WERI-Rb-1 (cell line): ENCODE results near the gene ALDH4A1.
"Not testable (repeated sequence)": the region's sequence is repeated elsewhere in the genome, so short reads cannot be mapped to it uniquely, and the experiment has no call there.

Experiments
- DNase-seq: peaks from one replicate; pipeline ENCODE4 v3.0.0-alpha.2; 2020
- H3K27ac ChIP-seq: fragments of 250-450 bp; sonication (Bioruptor Pico); 2 replicates; pipeline ENCODE4 v1.5.1; 2020; ENCODE audit warnings: mild to moderate bottlenecking, moderate library complexity
- H3K27me3 ChIP-seq: fragments of 250-450 bp; sonication (Bioruptor Pico); 2 replicates; pipeline ENCODE4 v1.5.1; 2021; ENCODE audit warnings: mild to moderate bottlenecking, low read depth, moderate library complexity; ENCODE audit not compliant: insufficient read depth, severe bottlenecking
- H3K36me3 ChIP-seq: fragments of 250-450 bp; sonication (Bioruptor Pico); 2 replicates; pipeline ENCODE4 v1.5.1; 2020; ENCODE audit warnings: mild to moderate bottlenecking, moderate library complexity
- H3K4me3 ChIP-seq: 2 replicates; pipeline ENCODE4 v1.5.1; 2011; ENCODE audit warnings: low read depth, mild to moderate bottlenecking, control low read depth, low read length
- H3K9me3 ChIP-seq: fragments of 250-450 bp; sonication (Bioruptor Pico); 2 replicates; pipeline ENCODE4 v1.5.1; 2021; ENCODE audit warnings: mild to moderate bottlenecking, moderate library complexity; ENCODE audit not compliant: severe bottlenecking
- TF ChIP-seq, protein P1 (sequence below): IDR thresholded peaks from 2 replicates; pipeline ENCODE4 v1.5.1; 2011; ENCODE audit warnings: low read depth, mild to moderate bottlenecking, control low read depth, inconsistent platforms, low read length

ALDH4A1 gene

GRCh38 chr1:18874600-18874999, 27.8 kb downstream of the ALDH4A1 start:
- TF ChIP-seq, protein P1, sequence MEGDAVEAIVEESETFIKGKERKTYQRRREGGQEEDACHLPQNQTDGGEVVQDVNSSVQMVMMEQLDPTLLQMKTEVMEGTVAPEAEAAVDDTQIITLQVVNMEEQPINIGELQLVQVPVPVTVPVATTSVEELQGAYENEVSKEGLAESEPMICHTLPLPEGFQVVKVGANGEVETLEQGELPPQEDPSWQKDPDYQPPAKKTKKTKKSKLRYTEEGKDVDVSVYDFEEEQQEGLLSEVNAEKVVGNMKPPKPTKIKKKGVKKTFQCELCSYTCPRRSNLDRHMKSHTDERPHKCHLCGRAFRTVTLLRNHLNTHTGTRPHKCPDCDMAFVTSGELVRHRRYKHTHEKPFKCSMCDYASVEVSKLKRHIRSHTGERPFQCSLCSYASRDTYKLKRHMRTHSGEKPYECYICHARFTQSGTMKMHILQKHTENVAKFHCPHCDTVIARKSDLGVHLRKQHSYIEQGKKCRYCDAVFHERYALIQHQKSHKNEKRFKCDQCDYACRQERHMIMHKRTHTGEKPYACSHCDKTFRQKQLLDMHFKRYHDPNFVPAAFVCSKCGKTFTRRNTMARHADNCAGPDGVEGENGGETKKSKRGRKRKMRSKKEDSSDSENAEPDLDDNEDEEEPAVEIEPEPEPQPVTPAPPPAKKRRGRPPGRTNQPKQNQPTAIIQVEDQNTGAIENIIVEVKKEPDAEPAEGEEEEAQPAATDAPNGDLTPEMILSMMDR: no peak
- Histone ChIP-seq H3K4me3 (no peak overlapping the region), H3K27me3 (no peaks in the 10 kb centered on the region), H3K36me3 (no peaks in the 10 kb centered on the region), H3K27ac (no peak overlapping the region), H3K9me3 (no peaks in the 10 kb centered on the region)
- DNase-seq: no peak

- TF ChIP-seq, protein P1: no peak
- Histone ChIP-seq H3K27me3 (no peaks in the 10 kb centered on the region), H3K4me3 (no peak overlapping the region), H3K27ac (no peak overlapping the region), H3K36me3 (no peaks in the 10 kb centered on the region), H3K9me3 (no peaks in the 10 kb centered on the region)
- DNase-seq: no peak
Observed at GRCh38 chr1:18874036-18874435, 28.3 kb downstream of the ALDH4A1 start.

DNA sequence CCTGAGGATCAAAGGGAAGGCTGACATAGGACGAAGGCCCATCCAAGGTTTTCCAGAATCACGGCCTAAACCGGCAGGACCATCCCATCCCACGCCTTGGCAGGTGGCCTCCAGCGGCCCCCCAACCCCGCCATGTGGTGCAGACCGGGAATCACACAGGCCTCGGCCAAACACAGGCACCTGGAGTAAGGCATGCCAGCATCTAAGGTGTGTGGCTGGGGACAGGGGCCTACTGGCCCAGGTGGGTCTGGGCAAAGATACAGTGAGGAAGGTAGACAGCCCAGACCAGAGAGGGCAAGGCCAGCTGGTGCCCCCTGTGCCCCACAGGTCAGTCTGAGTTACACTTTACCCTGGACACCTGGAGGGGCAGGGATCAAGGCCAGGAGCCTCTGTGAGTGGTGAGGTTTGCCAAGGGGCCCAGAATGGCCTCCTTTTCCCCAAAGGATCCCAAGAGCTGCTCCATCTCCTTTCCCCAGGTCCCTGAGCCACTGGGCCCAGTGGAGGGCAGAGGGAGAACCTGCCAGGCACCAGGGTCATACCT, 30.2 kb downstream of the ALDH4A1 start:
- no peak for DNase-seq
- H3K36me3 ChIP-seq: no peaks in the 10 kb centered on the region
- TF ChIP-seq, protein P1: no peak
- no peaks in the 10 kb centered on the region for H3K9me3 ChIP-seq
- H3K27ac ChIP-seq: no peak overlapping the region
- peaks cover 3% of the 10 kb centered on the region for H3K27me3 ChIP-seq
- H3K4me3 ChIP-seq: no peak overlapping the region

DNA sequence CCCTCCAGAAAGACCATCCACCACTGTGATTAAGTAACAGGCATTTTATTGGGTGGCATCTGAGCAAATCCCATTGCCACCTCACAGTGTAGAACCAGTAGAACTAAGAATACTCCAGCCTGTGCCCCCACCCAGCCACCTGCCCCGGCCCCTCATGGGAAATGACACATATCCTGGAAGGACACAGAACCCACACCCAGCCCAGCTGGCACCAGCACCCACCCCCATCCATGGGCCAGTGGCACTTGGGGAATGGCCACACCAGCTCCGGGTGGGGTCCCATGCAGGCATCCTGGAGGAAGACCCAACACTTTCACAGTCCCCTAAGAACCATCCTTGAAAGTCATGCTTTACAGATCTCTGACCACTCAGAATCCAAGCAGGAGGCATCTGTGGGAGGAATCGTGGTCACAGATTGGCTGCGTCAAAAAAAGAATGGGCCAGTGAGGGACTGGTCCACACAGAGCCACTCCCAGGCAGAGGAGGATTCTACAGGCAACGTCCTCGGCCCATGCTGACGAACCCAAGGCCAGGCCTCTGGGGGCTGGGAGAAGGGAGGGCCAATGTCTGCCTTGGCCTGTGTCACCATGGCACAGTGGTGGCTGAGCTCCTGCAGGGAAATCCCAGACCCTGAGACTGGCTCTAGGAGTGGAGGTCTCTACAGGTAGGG, 30.8 kb downstream of the ALDH4A1 start:
- TF ChIP-seq, protein P1: no peak
- Histone ChIP-seq H3K27ac (no peak overlapping the region), H3K4me3 (no peak overlapping the region), H3K27me3 (peaks cover 3% of the 10 kb centered on the region), H3K9me3 (no peaks in the 10 kb centered on the region), H3K36me3 (no peaks in the 10 kb centered on the region)
- no peak for DNase-seq

GRCh38 chr1:18870957-18871356, 31.4 kb downstream of the ALDH4A1 start:
- no peak overlapping the region for H3K27ac ChIP-seq
- DNase-seq: no peak
- H3K4me3 ChIP-seq: no peak overlapping the region
- H3K27me3 ChIP-seq: peaks cover 3% of the 10 kb centered on the region
- no peaks in the 10 kb centered on the region for H3K36me3 ChIP-seq
- TF ChIP-seq, protein P1: no peak
- no peaks in the 10 kb centered on the region for H3K9me3 ChIP-seq

DNA sequence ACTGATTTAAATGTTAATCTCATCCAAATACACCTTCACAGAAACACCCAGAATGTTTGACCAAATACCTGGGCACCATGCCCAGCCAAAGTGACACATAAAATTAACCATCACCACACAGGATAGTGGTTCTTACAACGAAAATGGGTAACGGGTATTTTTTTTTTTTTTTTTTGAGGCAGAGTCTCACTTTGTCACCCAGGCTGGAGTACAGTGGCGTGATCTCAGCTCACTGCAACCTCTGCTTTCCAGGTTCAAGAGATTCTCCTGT, 31.8 kb downstream of the ALDH4A1 start:
- not testable (repeated sequence) for H3K36me3 ChIP-seq, DNase-seq, H3K27me3 ChIP-seq, H3K4me3 ChIP-seq, H3K27ac ChIP-seq, H3K9me3 ChIP-seq
